NCI-H2029 (cell line): ENCODE measurements around the gene ABL1.
"Not testable (repeated sequence)": the region's sequence is repeated elsewhere in the genome, so short reads cannot be mapped to it uniquely, and the experiment has no call there.

Source experiments
- DNase-seq: peaks from one replicate; lab custom pipeline; 2025; lab: John Stamatoyannopoulos, UW

Gene ABL1

GRCh38 chr9:130903194-130904069 lies 68.4 kb downstream of the ABL1 start:
- no peak for DNase-seq

- DNase-seq: no peak
Observed at GRCh38 chr9:130904070-130905044, 69.3 kb downstream of the ABL1 start.

GRCh38 chr9:130905125-130905901 lies 70.3 kb downstream of the ABL1 start:
- DNase-seq: no peak

- DNase-seq: no peak
Observed at GRCh38 chr9:130905902-130906734, 71.1 kb downstream of the ABL1 start.

GRCh38 chr9:130906735-130907416 lies 71.8 kb downstream of the ABL1 start:
- no peak for DNase-seq

- no peak for DNase-seq
Observed at GRCh38 chr9:130908146-130908877, 73.3 kb downstream of the ABL1 start.

GRCh38 chr9:130908878-130909355 lies 73.9 kb downstream of the ABL1 start:
- no peak for DNase-seq

GRCh38 chr9:130910041-130910440 lies 75.0 kb downstream of the ABL1 start:
- DNase-seq: not testable (repeated sequence)

- not testable (repeated sequence) for DNase-seq
Observed at GRCh38 chr9:130910670-130911069, 75.6 kb downstream of the ABL1 start.

- no peak for DNase-seq
Observed at GRCh38 chr9:130911254-130912049, 76.4 kb downstream of the ABL1 start.

- no peak for DNase-seq
Observed at GRCh38 chr9:130912932-130913598, 78.0 kb downstream of the ABL1 start.

GRCh38 chr9:130913599-130914416 lies 78.8 kb downstream of the ABL1 start:
- no peak for DNase-seq

- DNase-seq: no peak
Observed at GRCh38 chr9:130914417-130915095, 79.5 kb downstream of the ABL1 start.

GRCh38 chr9:130915096-130915447 lies 80.0 kb downstream of the ABL1 start:
- DNase-seq: no peak

- no peak for DNase-seq
Observed at GRCh38 chr9:130917168-130917960, 82.3 kb downstream of the ABL1 start.
